ENCODE data around the gene NLRP12. TPM values are rescaled to one million over a fixed set of nuclear protein-coding genes. Genes with fewer than 3 reads are reported as not detected.
A peak's percentile ranks its signal among the peaks of the same experiment; 100 is the strongest.
"Not testable (repeated sequence)": the region's sequence is repeated elsewhere in the genome, so short reads cannot be mapped to it uniquely, and the experiment has no call there.

Gene NLRP12
- total and polyA plus RNA-seq, 5 experiments from 2014 or later, result 0.21 TPM; not detected in 4

- H3K36me3 Mint-ChIP-seq, result peaks cover 0 to 7% (median 0%) of the 10 kb centered on the region in 3 donors
- DNase-seq, result no peak
- POLR2A ChIA-PET, result interaction anchor here (1.0 to 4.3 kb wide), 8 partner anchors 8 to 1609 kb away, joined by 3 to 57 read pairs (median 6); partner anchors contain the start of genes CNOT3, MBOAT7, PRKCG and PRPF31
- peak overlapping the region; percentile 90 to 99 (median 96) for H3K4me3 Mint-ChIP-seq
- no peak for ATAC-seq
- H3K4me1 Mint-ChIP-seq, result peaks cover 21 to 50% (median 40%) of the 10 kb centered on the region in 4 donors
- H3K27me3 Mint-ChIP-seq, result peaks cover 0 to 1% (median 0%) of the 10 kb centered on the region in 5 donors
- no peaks in the 10 kb centered on the region for H3K9me3 Mint-ChIP-seq
- H3K27ac Mint-ChIP-seq, result peak overlapping the region; percentile 94 to 100 (median 100)
Measured at GRCh38 chr19:53866865-53867224, 42.7 kb upstream of the NLRP12 start.

DNA sequence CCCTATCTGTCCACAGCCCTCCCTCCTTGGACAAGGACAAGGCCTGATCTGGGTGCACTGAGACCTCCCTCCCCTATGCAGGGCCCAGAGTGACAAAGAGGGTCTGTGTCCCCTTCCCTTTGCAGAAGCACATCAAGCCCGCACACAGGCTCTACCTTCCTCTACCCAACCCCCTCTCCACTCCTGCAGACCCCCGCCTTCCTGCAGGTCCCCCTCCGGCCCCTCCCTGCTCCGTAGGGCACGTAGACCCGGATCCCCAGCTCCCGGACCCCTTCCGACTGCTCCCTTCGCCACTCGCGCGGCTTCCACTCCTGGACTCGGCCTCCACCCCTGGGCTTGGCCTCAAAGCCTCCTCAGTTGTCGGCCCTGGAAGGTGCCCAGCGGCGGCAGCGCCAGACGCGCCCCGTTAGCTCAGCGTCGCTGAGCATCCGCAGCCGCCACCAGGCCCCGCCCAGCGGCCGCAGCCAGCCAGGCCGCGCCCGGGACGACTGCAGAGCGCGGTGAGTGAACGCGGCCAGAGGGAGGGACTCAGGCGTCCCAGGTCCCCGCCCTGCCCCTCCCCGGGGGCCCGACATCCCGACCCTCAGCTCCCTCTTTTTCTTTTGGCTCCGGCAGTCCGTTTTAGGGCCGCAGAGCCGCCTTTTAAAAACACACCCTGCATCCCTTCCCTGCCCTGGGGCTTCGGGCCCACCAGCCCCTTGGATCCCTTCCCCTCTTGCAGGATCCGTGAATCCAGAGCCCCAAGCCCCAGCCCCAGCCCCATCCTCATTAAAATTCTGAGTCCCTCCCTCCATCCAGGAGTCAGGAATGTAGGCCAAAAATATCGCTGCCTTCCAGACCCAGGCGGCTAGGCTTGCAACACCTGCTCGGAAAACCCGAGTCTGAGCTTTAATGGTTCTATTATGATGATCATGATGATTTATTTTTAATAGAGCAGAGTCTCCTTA, 42.1 kb upstream of the NLRP12 start:
- Mint-ChIP-seq H3K27me3 (peaks cover 0 to 1% (median 0%) of the 10 kb centered on the region in 5 donors), H3K4me1 (peaks cover 16 to 43% (median 35%) of the 10 kb centered on the region in 4 donors), H3K36me3 (peaks cover 0 to 3% (median 0%) of the 10 kb centered on the region in 3 donors), H3K9me3 (no peaks in the 10 kb centered on the region), H3K27ac (peak overlapping the region; percentile 94 to 100 (median 100)), H3K4me3 (peak overlapping the region; percentile 90 to 99 (median 96))
- peak; percentile 44 to 80 (median 64) for DNase-seq
- ATAC-seq, result peak; percentile 7 to 25
- POLR2A ChIA-PET, result interaction anchor here (0.6 to 4.3 kb wide), 6 partner anchors 9 to 1787 kb away, joined by 3 to 57 read pairs (median 4); partner anchors contain the start of genes CNOT3 and PRKCG

GRCh38 chr19:53865523-53865917, 41.4 kb upstream of the NLRP12 start:
- no peak for ATAC-seq
- Mint-ChIP-seq H3K36me3 (no peaks in the 10 kb centered on the region), H3K4me1 (peaks cover 13 to 36% (median 29%) of the 10 kb centered on the region in 4 donors), H3K27me3 (peaks cover 0 to 1% (median 0%) of the 10 kb centered on the region in 5 donors), H3K27ac (peak overlapping the region; percentile 90 to 100 (median 100)), H3K9me3 (no peaks in the 10 kb centered on the region), H3K4me3 (peak overlapping the region; percentile 32 to 99 (median 90))
- POLR2A ChIA-PET, result interaction anchor here (0.6 to 4.3 kb wide), 5 partner anchors 9 to 1788 kb away, joined by 3 to 57 read pairs (median 5); partner anchors contain the start of genes CNOT3 and PRKCG
- peak in 1 of 10 donors; percentile 15 for DNase-seq

- peak overlapping the region in 7 of 10 donors; percentile 25 to 100 (median 56) for H3K27ac Mint-ChIP-seq
- POLR2A ChIA-PET, result interaction anchor here (0.8 kb wide), 1 partner anchor 18 kb away, joined by 3 read pairs; the partner anchor contains the start of gene PRKCG
Measured at GRCh38 chr19:53864308-53864836, 40.3 kb upstream of the NLRP12 start.

GRCh38 chr19:53853707-53854106, 29.6 kb upstream of the NLRP12 start:
- Mint-ChIP-seq H3K9me3 (peaks cover 0 to 2% (median 0%) of the 10 kb centered on the region in 9 donors), H3K36me3 (peaks cover 0 to 4% (median 2%) of the 10 kb centered on the region in 3 donors), H3K4me1 (peaks cover 1 to 16% (median 4%) of the 10 kb centered on the region in 4 donors), H3K27me3 (peaks cover 9 to 35% (median 17%) of the 10 kb centered on the region in 5 donors), H3K27ac (no peak overlapping the region), H3K4me3 (no peak overlapping the region)
- ATAC-seq (no peak), DNase-seq (no peak)
- POLR2A ChIA-PET, result interaction anchor here (0.7 to 0.8 kb wide), 3 partner anchors 11 to 492 kb away, joined by 3 to 4 read pairs (median 4); no protein-coding TSS in a partner anchor

More at GRCh38 chr19:53864308-53864836, 40.3 kb upstream of the NLRP12 start:
- peaks cover 0 to 1% (median 0%) of the 10 kb centered on the region in 5 donors for H3K27me3 Mint-ChIP-seq
- DNase-seq (no peak), ATAC-seq (no peak)
- H3K9me3 Mint-ChIP-seq, result no peaks in the 10 kb centered on the region
- H3K4me1 Mint-ChIP-seq, result peaks cover 12 to 33% (median 24%) of the 10 kb centered on the region in 4 donors
- H3K4me3 Mint-ChIP-seq, result no peak overlapping the region
- H3K36me3 Mint-ChIP-seq, result no peaks in the 10 kb centered on the region

- POLR2A ChIA-PET, result no interaction called here
- H3K27me3 Mint-ChIP-seq, result peaks cover 18 to 53% (median 30%) of the 10 kb centered on the region in 5 donors
- H3K27ac Mint-ChIP-seq, result peak overlapping the region in 2 of 10 donors; percentile 31 to 67
- DNase-seq (no peak), ATAC-seq (no peak)
- peaks cover 0 to 4% (median 2%) of the 10 kb centered on the region in 3 donors for H3K36me3 Mint-ChIP-seq
- no peak overlapping the region for H3K4me3 Mint-ChIP-seq
- peaks cover 1 to 16% (median 4%) of the 10 kb centered on the region in 4 donors for H3K4me1 Mint-ChIP-seq
- peaks cover 0 to 2% (median 0%) of the 10 kb centered on the region in 9 donors for H3K9me3 Mint-ChIP-seq
Measured at GRCh38 chr19:53849237-53849676, 25.1 kb upstream of the NLRP12 start.

DNA sequence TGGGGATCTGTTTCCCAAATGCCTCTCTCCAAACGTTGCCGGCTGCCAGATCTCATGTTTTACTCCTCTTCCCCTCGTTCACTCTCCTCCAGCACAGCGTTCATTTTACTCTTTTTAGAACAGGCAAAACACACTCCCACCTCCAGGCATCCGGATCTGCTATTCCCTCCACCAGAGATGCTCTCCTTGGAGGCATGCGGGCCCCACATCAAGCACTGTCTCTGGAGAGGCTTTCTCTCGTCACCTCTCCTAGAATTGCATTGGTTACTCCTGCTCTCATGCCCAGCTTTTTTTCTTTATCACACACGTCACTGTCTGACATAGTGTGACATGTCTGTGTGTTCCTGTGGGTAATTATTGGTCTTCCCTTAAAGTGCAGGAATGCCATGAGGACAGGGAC, 23.4 kb upstream of the NLRP12 start:
- Mint-ChIP-seq H3K9me3 (peaks cover 0 to 2% (median 0%) of the 10 kb centered on the region in 9 donors), H3K4me1 (peaks cover 0 to 12% (median 1%) of the 10 kb centered on the region in 4 donors), H3K27me3 (peaks cover 16 to 46% (median 26%) of the 10 kb centered on the region in 5 donors), H3K4me3 (no peak overlapping the region), H3K27ac (peak overlapping the region in 1 of 10 donors; percentile 12), H3K36me3 (peaks cover 0 to 4% (median 2%) of the 10 kb centered on the region in 3 donors)
- ATAC-seq (no peak), DNase-seq (no peak)
- POLR2A ChIA-PET, result no interaction called here

DNA sequence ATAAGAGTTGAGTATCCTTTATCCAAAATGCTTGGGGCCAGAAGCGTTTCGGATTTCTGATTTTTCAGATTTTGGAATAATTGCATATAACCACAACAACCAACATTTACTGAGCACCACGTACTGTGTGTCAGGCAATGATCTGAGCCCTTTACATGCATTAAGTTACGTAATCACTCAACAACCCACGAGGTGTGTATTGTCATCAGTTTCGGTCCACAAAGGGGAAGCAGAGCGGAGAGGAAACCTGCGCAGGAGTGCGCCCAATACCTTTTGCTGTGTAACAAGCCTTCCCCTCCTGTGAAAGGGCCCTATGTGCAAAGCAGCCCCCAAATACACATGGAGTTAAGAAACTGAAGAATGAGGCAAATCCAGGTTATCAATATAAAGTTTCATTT, 20.7 kb upstream of the NLRP12 start:
- H3K27ac Mint-ChIP-seq, result no peak overlapping the region
- H3K9me3 Mint-ChIP-seq, result peaks cover 0 to 2% (median 0%) of the 10 kb centered on the region in 9 donors
- DNase-seq (no peak), ATAC-seq (no peak)
- no peak overlapping the region for H3K4me3 Mint-ChIP-seq
- H3K36me3 Mint-ChIP-seq, result peaks cover 0 to 4% (median under 1%) of the 10 kb centered on the region in 3 donors
- H3K27me3 Mint-ChIP-seq, result peaks cover 14 to 36% (median 23%) of the 10 kb centered on the region in 5 donors
- POLR2A ChIA-PET, result no interaction called here
- peaks cover 0 to 11% (median 3%) of the 10 kb centered on the region in 4 donors for H3K4me1 Mint-ChIP-seq

DNA sequence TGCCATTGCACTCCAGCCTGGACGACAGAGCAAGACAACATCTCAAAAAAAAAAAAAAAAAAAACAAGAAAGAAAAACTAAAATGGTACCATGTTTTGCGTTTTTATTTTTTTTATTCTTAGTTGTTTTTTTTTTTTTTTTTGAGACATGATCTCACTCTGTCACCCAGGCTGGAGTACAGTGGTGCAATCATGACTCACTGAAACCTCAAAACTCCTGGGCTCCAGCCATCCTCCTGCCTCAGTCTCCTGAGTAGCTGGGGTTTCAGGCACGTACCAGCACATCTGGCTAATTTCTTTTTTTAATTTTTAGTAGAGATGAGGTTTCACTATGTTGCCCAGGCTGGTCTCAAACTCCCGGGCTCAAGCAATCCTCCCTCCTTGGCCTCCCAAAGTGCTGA, 16.8 kb upstream of the NLRP12 start:
- DNase-seq, ATAC-seq, POLR2A ChIA-PET: not testable (repeated sequence)

GRCh38 chr19:53840241-53840640, 16.1 kb upstream of the NLRP12 start:
- POLR2A ChIA-PET, H3K27ac Mint-ChIP-seq, ATAC-seq, H3K9me3 Mint-ChIP-seq, H3K4me1 Mint-ChIP-seq, DNase-seq, H3K4me3 Mint-ChIP-seq, H3K36me3 Mint-ChIP-seq: not testable (repeated sequence)
- peaks cover 1 to 11% (median 4%) of the 10 kb centered on the region in 5 donors for H3K27me3 Mint-ChIP-seq

More for the DNA sequence above, 16.8 kb upstream of the NLRP12 start:
- H3K9me3 Mint-ChIP-seq, H3K36me3 Mint-ChIP-seq, H3K27ac Mint-ChIP-seq, H3K4me1 Mint-ChIP-seq, H3K4me3 Mint-ChIP-seq: not testable (repeated sequence)
- H3K27me3 Mint-ChIP-seq, result peaks cover 0 to 16% (median 4%) of the 10 kb centered on the region in 5 donors

GRCh38 chr19:53838446-53838845, 14.3 kb upstream of the NLRP12 start:
- H3K27me3 Mint-ChIP-seq, result peaks cover 5 to 23% (median 14%) of the 10 kb centered on the region in 5 donors
- H3K27ac Mint-ChIP-seq, result peak overlapping the region in 1 of 10 donors; percentile 52
- DNase-seq, H3K9me3 Mint-ChIP-seq, POLR2A ChIA-PET, H3K4me1 Mint-ChIP-seq, ATAC-seq, H3K36me3 Mint-ChIP-seq, H3K4me3 Mint-ChIP-seq: not testable (repeated sequence)

DNA sequence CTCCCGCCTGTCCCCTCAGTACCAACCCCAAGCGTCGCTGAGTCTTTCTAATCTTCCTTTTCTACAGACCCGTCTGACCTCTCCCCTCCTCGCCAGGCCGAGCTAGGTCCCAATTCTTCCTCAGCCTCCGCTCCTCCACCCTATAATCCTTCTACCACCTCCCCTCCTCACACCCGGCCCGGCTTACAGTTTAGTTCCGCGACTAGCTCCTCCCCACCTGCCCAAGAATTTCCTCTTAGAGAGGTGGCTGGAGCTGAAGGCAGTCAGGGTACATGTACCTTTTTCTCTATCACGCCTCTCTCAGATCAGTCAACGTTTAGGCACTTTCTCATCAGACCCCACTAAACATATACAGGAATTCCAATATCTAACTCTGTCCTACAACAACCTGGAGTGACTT, 8.7 kb upstream of the NLRP12 start:
- POLR2A ChIA-PET, H3K27ac Mint-ChIP-seq, H3K36me3 Mint-ChIP-seq, H3K9me3 Mint-ChIP-seq, ATAC-seq, DNase-seq, H3K4me1 Mint-ChIP-seq, H3K4me3 Mint-ChIP-seq: not testable (repeated sequence)
- H3K27me3 Mint-ChIP-seq, result peaks cover 23 to 47% (median 40%) of the 10 kb centered on the region in 5 donors

Data from naive thymus-derived CD8-positive, alpha-beta T cell (primary cell).